GM21529 (cell line): ENCODE data around the gene RHBDD3.
"Not testable (repeated sequence)": the region's sequence is repeated elsewhere in the genome, so short reads cannot be mapped to it uniquely, and the experiment has no call there.

Source experiments
- ATAC-seq: cut with Tn5 transposase; IDR thresholded peaks from one replicate; pipeline ENCODE4 v1.9.1; 2021; ENCODE audit not compliant: unreplicated experiment

RHBDD3 gene

DNA sequence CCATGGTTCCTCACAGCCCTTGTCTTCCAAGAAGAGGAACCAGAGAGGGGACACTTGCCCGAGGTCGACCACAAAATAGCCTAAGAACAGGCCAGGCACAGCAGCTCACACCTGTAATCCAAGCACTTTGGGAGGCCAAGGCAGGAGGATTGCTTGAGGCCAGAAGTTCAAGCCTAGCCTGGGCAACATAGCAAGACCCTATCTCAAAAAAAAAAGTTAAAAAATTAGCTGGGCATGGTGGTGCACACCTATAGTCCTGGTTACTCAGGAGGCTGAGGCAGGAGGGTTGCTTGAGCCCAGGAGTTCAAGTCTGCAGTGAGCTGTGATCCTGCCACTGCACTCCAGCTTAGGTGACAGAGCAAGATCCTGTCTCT, 48.4 kb downstream of the RHBDD3 start:
- ATAC-seq: not testable (repeated sequence)

DNA sequence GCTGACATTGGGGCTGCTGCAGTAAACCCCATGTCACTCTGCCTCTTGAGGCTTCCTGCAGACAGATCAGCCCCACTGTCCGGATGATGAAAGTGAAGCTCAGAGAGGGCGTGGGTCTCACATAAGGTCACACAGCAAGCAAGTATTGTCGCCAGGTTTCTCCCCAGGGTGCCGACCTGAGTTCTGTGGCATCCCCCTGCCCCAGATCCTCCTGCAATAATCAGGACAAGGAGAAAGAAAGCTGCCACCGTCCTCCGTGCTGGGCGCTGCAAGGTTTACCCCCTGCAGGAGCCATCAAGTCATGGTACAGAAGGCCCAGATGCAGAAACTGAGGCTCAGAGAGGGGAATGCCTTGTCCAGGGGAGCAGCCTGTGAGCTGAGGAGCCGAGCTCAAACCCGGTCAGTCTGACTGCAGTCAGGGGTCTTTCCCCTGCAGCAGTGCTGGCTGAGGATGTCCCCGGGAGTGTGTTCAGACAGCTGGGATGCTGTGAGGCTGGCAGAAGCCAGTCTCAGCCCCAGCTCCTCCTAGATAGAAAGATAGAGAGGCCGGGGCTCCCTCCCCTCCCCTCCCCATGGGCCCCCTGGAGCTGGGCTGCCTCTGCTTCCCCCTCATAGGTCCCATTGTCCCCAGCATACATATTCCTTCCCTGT, 48.9 kb downstream of the RHBDD3 start:
- no peak for ATAC-seq

DNA sequence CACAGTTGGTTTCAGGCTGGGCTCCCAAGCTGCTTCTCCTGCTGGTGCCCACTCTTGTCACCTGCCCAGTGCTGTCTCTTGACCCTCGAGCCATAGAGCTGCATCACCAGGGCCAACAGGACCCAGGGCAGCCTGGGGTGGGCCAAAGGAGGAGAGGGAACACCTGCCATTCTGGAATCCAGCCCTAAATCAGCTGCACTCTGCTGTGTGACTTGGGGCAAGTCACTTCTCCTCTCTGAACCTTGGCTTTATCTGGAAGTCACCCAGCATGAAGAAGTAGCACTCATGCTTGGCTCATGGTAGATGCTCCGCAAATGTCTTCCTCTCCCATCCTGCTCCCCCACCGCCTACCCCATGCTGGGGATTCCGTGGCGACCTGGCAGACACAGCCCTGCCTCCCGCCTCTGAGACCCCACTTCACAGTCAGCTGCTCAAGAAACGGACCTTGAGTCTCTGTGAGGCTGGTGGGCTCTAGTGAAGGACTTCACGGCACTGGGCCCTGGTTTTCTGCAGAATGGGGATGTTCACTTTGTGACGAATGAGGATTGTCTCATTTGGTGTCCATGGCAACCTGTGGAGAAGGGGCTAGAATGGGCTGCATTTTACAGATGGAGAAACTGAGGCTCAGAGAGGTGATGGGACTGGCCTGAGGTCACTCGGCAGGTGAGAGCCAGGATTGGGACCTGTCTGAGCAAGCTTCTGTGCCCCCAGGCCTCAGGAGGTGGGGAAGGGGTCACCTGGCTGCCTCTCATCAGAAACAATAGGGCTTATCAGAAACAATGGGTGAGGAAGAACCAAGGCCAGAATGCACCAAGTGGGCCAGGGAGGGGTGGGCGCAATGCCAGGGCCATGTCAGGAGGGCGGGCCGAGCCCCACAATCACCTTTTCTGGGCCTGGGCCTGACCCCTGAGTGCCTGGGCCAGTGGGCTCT, 49.7 kb downstream of the RHBDD3 start:
- no peak for ATAC-seq

DNA sequence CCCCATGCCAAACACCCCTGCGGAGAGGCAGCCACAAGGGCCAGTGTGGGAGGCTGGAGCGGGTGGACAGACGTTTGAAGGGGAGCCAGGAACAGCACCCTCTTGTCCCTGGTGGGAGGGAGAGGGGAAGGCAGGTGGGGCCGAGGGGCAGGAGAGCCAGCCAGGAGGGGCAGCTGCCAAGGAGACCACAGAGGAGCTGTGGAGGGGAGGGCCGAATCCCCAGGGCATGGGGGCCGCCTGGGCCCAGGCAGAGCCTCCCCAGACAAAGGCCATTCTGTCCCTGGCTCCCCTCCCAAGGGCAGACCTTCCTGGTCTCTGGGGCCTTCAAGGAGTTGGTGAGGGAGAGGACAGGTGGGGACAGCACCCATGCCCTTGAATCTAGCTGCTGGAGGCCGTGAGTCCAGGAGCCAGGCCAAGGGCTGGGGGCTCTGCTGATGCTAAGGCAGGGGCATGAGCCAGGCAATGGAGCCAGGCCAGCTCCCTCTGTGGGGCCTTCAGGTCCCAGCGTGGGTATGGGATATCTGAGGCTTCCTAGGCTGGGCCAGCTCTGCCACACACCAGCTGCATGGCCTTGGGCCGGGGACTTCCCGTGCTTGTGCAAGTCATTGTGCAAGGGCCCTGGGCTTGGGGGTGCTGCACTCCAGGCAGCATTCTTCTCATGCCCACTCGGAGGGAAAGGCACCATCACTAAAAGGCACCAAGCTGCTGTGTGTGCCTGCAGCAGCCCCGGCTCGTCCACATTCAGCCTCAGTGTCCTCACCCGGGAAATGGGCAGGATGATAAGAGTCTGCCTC, 50.7 kb downstream of the RHBDD3 start:
- ATAC-seq: no peak

DNA sequence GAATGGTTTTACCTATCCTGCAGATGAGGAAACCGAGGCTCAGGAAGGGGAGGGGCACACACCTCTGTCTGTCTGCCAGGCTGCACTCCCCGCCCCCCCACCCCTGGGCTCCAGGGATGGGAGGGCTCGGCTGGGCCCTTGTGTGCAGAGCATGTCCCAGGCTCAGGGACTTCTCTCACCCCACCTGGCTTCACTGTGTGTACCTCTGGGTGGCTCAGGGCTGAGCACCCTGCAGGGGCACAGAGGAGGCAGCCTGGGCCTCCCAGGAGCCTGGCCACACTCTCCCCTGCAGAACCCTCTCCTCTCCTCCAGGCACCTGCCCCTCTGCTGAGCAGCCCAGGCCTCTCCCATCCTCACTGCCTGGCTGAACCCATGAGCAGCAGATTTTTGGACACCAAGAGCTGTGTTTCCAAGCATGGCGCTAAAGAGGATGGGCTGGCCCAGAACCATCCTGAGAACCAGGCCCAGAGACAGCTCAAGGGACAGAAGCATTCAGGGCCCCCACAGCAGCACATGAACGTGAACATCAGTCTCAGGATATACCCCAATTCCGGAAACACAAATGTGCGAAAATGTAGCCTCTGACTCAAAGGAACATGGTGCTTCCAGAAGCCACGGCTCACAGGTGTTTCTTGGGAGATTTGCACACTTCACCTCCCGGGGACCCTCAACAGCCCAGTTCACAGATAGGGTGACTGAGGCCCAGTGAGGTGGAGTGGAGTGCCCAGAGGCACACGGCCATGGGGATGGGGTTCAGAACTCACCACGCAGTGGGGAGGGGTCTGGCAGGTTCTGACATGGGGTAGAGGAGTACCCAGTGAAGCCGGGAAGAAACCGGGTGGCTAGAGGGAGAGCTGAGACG, 51.5 kb downstream of the RHBDD3 start:
- no peak for ATAC-seq

DNA sequence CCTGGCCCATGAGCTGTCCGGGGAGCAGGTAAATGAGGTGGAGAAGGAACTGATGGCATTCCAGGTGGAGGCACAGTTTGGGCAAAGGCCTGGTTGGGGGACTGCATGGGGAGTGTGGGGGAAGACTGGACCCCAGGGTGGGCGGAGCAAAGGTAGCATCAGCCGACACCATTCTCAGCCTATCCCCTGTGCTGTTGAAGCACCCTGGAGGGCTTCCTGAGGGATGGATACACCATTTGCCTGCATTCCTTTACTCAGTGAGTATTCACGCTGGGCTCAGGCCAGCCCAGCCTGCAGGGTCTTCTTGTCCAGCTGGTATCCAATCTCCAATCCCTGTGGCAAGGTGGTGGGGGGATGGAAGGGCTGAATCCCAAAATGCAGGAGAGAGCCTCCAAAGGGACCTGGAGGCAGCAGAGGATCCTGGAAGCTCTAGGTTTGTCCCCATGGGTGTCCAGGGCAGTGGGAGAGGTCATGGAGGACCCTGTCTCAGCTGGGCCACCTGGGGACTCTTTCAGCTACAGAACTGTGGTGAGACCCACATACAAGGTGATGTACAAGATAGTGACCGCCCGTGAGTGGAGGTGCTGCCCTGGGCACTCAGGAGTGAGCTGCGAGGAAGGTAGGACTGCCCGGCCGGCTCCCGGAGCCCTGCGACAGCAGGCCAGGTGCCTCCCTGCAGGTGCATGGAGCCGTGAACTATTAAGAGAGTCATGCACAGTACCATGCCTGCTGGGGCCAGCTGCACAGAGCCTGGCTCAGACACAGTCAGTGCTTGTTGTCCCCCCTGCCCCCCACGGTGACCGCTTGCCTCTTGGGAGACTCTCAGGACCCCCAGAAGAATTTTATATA, 52.5 kb downstream of the RHBDD3 start:
- no peak for ATAC-seq

DNA sequence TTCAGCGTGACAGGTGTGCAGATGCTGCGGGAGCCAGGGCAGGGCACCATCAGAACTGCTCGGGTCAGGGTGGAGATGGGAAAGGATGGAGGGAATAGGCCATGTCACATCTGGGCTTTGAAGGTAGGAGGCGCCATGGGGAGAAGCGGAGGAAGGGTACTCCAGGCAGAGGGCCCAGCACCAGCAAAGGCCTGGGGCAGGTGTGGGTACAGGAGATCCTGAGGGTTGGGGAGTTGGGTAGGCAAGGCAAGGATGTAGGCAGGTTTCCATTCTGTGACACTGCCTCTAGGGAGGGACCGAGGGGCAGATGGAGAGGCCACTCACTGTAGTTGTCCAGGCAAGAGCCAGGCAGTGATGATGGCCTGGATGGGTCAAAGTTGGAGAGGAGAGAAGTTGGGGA, 53.5 kb downstream of the RHBDD3 start:
- no peak for ATAC-seq

DNA sequence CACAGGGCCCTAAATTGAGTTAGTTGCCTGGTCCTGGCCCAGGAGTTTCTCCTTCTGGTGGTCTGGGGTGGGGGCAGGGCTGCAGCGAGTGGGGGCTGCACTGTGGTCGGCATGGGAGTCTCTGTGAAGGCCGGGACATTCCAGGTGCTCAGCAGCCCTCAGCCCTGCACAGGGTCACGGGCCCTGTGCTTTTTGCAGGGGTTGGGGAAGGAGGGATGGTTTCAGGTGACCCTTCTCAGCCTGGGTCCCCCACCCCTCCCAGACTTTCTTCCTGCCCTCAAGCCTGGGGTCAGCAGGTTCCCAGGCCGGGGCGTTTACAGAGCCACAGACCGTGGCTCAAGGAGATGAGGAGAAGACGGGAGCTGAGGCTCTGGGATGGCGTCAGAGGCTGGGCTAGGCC, 54.3 kb downstream of the RHBDD3 start:
- ATAC-seq: no peak

DNA sequence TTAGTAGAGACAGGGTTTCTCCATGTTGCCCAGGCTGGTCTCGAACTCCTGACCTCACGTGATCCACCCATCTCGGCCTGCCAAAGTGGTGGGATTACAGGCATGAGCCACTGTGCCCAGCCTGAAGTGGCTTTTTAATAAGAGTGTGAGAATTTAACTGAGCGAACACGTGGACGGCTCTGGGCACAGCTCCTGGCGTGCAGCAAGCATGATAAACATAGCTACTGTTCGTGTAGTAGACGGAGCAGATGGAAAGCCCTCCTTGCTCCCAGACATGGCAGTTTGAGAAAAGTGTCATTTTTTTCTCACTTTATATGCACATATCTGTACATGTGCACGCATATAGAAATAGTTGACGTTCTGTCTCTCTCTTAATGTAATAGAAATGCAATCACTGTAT, 55.0 kb downstream of the RHBDD3 start:
- ATAC-seq: no peak

DNA sequence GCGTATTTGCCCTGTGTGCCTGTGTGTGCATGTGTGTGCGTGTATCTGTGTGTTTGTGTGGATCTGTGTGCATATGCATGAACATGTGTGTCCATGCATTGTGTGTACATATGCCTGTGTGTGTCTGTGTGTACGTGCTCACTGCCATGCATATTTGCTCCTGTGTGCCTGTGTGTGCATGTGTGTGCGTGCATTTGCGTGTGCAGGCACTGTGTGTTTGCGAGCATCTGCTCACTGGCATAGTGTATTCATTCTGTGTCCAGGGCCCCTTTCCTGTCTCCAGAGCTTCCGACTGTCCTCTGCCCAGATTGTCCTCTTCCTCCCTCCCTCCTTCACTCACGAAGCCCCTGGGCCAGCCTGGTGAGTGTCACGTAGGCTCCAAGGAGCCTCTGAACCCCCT, 56.3 kb downstream of the RHBDD3 start:
- no peak for ATAC-seq

DNA sequence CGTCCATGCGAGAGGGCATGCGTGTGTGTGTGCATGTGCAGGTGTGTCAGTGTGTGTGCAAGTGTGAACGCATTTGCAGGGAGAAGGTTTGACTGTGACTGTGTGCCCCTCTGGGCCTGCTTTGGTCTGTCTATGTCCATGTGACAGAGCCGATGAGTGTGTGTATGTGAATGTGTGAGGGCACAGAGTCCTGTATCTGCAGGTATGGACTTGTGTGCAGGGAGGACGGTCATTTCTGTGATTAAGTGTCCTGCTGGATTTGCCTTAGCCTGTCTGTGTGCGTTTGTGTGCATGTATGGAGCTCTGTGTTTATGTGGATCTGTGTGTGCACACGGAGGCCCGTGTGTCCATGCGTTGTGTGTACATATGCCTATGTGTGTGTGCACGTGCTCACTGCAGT, 56.7 kb downstream of the RHBDD3 start:
- ATAC-seq: no peak
